SK-N-DZ (cell line): ENCODE measurements around the gene PIP5K1C.

ENCODE experiments used
- DNase-seq: peaks from one replicate; pipeline ENCODE4 v3.0.0-alpha.2; 2015; ENCODE audit warnings: low spot score

The PIP5K1C gene

DNA sequence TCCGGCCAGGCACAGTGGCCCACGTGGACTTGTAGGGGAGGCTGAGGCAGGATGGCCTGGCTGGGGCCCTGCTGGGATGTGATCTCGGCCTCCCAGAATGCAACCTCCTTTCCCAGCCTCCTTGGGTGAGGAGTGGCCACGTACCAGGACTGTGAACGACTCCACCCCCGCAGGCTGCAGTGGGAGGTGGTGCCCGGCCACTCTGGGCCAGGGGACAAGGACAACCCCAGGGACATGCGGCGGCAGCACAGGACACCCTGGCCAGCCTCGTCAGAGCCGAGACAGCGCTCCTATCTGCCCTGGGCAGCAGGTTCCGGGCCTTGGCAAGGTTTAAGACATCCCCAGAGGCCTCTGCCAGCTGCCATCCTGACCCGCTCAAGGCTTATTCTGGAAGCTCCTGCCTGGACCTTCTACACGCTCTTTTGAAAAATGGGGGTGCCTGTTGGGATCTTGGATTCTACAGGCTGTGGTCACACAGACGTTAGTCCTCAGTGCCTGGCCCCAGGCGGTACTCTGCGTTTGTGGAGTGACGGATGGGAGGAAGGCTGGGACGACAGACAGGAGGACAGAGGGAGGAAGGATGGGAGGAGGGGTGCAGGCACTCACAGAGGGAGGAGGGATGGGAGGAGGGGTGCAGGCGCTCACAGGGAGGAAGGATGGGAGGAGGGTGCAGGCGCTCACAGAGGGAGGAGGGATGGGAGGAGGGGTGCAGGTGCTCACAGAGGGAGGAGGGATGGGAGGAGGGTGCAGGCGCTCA lies 53.8 kb downstream of the PIP5K1C start:
- no peak for DNase-seq

GRCh38 chr19:3645726-3646125 lies 54.5 kb downstream of the PIP5K1C start:
- no peak for DNase-seq

DNA sequence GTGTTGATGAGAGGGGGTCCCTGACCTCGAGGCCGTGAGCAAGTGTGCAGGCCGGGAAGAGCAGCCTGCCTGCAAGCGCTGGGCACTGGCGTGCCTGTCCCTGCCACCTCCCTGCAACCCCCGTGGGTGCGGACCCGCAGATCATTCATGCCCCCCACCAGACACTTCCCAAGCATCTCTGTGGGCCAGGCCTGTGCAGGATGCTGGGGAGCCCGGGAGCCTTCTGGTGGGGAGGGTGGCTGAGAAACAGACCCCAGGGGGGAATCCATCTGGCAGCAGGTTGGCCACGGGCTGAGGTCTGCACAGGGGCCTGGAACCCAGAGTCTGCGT lies 55.2 kb downstream of the PIP5K1C start:
- no peak for DNase-seq

DNA sequence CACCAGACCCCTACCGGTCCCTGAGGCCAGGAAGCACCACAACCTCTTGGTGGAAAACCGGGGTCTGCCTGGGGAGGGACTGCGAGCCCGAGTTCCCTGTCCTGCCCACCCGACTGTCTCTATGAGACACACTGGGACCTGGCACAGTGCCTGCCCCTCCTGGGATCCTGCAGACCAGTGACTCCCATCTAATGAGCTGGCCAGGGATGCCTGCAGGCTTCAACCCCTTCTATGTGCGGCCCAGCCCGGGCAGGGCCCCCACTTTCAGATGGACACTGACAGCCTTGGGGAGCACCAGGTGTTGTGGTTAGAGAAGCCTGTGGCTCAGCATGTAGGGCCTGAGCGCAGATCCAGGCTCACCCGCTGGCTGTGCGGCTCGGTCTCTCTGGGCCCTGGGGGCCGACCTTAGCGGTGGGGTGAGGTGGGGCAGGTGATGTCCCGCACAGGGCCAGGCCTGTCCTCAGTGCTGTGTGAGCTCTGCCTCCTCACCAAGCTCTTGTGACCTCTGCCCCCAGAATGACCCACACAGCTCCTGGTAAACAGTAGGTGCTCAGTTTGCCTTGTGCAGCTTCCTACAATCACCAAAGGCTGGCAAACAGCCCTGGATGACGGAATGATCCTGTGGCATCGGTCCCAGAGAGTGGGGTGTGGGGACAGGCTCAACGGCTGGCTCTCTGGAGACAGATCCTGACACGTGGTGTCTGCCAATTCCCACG lies 55.8 kb downstream of the PIP5K1C start:
- no peak for DNase-seq

- DNase-seq, result no peak
Measured at GRCh38 chr19:3643674-3644313, 56.5 kb downstream of the PIP5K1C start.

GRCh38 chr19:3642987-3643673 lies 57.1 kb downstream of the PIP5K1C start:
- no peak for DNase-seq

DNA sequence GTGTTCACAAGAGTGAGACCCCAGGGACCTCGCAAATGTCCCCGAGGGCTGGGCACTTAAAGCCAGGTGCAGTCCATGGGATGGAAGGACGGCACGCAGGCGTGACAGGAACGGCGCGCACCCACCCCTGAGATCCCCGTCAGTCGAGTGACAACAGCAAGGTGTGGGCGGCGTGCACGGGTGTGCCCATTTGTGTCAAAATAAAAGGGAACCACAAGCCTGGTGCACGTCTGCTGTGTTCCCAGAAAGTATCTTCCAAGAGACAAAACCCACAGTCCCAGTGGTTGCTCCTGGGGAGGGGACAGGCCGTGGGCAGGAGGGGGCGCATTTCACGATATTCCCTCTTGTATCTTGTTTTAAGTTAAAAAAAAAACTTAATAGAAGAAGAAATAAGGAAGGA lies 58.0 kb downstream of the PIP5K1C start:
- DNase-seq, result no peak

DNA sequence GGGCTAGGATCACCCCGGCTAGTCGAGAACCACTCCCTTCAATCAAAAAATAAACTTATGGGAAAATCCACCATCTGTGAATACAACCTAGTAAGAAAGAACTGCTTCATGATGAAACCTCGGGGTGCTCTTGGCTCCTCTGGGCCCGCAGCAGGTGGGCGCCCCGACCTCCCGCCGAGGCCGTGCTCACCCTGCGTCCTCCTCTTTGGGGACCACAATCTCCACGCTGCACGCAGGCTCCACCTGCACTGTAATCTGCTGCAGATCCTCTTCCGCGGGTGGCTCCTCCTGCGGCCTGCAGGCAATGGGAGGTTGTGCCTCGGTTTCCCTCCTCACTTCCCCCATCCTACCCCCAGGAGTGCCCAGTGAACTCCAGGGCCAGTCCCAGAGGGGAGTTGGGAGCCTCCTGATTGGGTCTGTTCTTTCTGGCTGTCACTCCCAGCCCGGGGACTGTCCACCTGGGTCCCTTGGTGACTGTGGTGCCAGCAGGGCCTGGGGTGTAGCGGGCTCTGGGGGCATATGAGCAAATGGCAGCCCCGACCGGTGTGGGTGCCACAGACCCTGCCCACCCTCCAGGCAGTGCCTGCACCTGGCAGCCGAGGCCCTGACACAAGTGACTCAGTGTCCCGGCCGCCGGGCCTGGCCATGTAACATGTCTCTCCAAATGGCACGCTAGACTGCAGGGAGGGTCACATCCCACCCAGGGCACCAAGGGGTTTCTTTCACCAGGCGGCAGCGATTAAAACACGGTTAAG lies 58.6 kb downstream of the PIP5K1C start:
- DNase-seq, result no peak

DNA sequence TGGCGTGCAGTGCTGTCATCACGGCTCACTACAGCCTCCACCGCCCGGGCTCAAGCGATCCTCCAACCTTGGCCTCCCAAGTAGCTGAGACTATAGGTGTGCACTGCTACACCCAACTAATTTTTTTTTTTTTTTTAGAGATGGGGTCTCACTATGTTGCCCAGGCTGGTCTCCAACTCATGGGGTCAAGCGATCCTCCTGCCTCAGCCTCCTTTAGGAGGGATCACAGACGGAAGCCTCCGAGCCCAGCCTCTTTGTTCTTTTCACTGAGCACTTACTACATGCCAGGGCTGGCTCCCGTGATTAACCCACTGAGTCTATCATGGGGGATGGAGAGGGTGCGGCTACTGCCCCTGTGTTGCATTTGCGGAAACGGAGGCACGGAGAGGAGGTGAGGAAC lies 60.8 kb downstream of the PIP5K1C start:
- no peak for DNase-seq

- no peak for DNase-seq
Measured at GRCh38 chr19:3638208-3639193, 61.8 kb downstream of the PIP5K1C start.

DNA sequence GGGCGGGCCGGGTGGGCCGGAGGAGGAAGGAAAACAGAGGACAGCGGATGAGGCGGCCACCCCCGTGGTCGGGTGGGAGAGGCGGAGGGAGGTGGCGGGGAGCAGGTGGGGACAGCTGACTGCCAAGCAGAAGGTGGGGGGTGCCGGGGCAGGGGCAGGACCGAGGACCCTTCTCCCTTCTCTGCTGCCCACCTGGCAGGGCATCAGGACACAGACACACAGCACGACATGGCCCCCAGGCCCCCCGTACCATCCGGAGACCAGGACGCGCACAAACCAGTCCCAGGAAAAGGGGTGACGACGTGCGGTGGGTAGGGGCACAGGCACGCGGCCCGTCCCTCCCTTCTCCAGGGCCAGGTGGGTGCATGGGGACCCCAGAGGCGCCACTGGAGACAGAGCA lies 62.6 kb downstream of the PIP5K1C start:
- no peak for DNase-seq

DNA sequence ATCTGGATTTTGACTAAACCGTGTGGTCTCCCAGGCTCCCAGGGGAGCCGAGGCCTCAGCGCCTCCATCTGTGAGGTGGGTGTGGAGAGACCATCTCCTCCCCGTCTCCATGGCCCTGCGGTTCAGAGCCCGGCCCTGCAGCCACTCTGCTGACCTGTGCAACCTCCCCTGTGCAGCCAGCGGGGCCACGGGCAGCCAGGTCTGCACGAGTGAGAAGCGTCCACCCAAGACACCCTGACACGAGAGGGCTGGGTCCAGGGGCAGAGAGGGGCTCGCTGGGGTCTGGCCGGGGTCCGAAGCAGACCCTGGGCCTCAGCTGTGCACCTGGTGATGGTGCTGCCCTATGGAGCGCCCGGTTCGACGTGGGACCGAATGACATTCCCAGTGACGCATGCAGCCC lies 63.3 kb downstream of the PIP5K1C start:
- no peak for DNase-seq

DNA sequence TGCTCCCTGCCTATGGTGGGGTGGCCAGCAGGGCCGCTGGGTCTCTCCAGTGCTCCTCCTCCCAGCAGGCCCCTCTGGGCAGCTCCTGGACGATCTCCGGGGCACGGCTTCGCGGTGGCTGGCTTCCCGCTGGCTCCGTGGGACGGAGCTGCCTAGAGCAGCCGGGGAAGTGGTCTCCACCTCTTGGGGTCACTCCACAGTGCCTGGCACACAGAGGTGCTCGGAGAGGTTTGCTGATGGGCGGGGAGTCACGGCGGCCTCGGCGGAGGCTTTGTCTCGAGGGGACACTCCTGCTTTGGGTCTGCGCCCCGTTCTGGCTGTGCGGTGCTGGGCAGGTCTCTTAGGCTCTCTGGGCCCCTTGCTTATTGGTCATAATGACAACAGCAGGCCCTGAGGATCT lies 63.8 kb downstream of the PIP5K1C start:
- no peak for DNase-seq

- DNase-seq, result no peak
Measured at GRCh38 chr19:3634496-3635045, 65.7 kb downstream of the PIP5K1C start.

DNA sequence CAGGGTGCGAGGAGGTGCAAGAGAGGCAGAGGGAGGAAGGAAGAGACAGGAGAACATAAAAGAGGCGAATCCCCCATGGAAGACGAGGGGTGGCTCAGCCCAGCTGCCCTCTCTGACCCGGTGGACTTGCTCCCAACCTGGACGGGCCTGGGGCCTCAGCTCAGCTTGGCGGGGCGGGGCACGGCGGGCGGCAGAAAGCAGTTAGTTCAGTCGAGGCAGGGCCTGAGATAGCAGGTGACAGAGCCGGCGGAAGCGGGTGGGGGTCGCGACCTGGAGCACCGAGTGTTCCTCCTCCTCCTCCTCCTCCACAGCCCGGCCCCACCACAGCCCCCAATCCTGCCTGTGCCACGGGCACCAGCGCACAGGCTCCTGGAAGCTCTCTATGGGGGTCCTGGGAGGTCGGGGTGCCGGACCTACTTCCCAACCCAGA lies 66.7 kb downstream of the PIP5K1C start:
- no peak for DNase-seq

- DNase-seq, result no peak
Measured at GRCh38 chr19:3632739-3633558, 67.3 kb downstream of the PIP5K1C start.

- DNase-seq, result no peak
Measured at GRCh38 chr19:3632098-3632497, 68.2 kb downstream of the PIP5K1C start.

DNA sequence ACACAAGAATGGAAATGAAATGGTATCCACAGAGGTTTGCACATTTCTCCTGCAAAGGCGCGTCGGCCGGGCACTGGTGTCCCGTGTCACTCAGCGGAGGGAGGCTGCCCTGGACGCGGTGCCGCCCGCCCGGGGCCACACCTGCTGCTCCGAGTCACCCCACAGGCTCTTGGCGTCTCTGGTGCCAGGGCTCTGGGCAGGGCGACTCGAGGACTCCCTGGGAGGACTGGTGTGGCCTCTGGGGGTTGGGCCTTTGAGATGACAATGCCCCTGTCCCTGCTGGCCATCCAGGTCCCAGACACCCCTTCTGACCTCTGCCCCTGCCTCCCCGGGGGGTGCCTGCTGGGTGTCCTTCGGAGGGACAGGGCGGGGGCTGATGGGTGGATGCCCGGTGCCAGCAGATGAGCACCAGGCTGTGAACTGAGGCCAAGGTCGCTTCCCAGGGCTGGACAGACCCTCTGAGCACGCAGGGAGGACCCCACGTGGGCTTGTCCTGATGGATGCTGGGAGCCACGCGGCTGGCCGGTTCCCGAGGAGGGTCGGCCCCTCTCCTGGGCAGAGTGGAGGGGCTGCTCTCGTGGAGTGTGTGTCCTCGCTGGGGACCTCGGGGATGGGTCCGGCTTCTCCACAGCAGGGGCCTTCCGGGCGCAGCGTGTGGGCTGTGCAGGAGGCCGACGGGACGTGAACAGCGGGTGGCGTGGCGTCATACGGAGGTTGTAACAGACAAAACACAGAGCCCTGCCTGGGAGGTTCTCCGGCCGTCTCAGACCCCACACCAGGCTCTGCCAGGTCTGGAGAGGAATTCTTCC lies 69.0 kb downstream of the PIP5K1C start:
- no peak for DNase-seq
